ENCODE results near the gene ATXN7.

GRCh38 chr3:63860776-63861175, 2.9 kb upstream of the ATXN7 start:
- no peak for TF ChIP-seq CTCF (IDR thresholded peaks at IDR 0.05)
- no peak for TF ChIP-seq POLR2A (IDR thresholded peaks at IDR 0.05)

Data from breast epithelium (tissue), 3 donors.